ENCODE results near the gene NECAB3. TPM values are rescaled to one million over a fixed set of nuclear protein-coding genes. Genes with fewer than 3 reads are reported as not detected.

NECAB3 gene
- total RNA-seq, 4 donors from 2014 or later: 19.1 to 29.8 (median 26.8) TPM

DNA sequence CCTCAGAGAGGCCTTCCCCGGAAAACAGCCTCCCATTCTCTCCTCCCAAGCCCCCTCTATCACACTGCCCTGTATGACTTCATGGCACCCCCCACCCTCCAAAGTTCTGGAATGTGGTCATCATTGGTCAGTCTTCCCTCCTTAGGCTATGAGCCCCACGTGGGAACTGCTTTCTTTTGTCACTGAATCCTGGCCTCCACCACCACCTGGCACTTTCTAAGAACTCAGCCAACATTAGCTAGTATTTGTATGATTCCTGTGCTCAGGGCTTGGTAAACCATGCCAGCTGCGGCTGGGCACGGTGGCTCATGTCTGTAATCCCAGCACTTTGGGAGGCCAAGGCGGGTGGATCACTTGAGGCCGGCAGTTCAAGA lies 20.4 kb upstream of the NECAB3 start:
- no peak for DNase-seq (ENCODE audit: low spot score)
- TF ChIP-seq, protein P1, sequence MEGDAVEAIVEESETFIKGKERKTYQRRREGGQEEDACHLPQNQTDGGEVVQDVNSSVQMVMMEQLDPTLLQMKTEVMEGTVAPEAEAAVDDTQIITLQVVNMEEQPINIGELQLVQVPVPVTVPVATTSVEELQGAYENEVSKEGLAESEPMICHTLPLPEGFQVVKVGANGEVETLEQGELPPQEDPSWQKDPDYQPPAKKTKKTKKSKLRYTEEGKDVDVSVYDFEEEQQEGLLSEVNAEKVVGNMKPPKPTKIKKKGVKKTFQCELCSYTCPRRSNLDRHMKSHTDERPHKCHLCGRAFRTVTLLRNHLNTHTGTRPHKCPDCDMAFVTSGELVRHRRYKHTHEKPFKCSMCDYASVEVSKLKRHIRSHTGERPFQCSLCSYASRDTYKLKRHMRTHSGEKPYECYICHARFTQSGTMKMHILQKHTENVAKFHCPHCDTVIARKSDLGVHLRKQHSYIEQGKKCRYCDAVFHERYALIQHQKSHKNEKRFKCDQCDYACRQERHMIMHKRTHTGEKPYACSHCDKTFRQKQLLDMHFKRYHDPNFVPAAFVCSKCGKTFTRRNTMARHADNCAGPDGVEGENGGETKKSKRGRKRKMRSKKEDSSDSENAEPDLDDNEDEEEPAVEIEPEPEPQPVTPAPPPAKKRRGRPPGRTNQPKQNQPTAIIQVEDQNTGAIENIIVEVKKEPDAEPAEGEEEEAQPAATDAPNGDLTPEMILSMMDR (IDR thresholded peaks at IDR 0.05): no peak
- no peak for ATAC-seq (ENCODE audit: low FRiP score)

DNA sequence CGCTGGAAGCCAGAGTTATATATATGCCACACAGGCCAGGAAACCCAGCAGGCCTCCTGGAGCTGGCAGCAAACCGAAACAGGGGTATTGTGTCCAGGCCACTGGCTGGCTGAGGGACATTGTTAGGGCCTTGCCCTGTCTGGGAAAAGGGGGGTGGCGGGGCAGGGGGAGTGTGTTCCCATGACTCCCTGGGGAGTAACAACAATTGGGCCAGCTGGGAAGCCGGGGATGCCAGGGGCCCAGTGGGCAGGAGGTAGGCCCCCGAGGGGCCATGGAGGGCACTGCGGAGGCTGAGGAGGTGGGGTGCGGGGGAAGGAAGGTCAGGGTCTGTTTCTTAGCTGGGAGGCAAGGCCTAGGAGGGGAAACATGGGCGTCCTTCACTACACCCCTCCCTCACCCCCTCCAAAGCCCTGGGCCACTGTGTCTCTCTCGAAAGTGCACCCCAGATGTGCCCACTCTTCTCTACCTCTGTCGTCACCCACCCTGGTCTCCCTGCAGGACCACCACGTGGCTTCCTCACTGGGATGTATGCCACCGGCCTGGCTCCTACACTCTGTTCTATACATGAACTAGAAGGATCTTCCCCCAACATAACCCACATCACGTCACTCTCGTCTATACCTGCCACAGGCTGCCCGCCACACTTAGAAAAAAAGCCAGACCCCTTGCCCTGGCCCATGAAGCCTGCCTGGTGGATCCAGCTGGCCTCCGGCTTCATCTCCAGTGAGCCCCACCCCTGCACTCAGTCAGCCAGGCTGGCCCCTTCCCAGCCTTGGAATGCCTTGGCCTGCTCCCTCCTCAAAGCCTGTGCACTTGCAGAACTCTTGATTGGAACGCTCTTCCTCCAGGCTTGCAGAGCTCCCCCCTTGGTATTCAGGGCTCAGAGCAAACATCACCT lies 19.8 kb upstream of the NECAB3 start:
- TF ChIP-seq, protein P1 (IDR thresholded peaks at IDR 0.05): no peak
- DNase-seq (ENCODE audit: low spot score) (no peak), ATAC-seq (ENCODE audit: low FRiP score) (peak; percentile 38)

DNA sequence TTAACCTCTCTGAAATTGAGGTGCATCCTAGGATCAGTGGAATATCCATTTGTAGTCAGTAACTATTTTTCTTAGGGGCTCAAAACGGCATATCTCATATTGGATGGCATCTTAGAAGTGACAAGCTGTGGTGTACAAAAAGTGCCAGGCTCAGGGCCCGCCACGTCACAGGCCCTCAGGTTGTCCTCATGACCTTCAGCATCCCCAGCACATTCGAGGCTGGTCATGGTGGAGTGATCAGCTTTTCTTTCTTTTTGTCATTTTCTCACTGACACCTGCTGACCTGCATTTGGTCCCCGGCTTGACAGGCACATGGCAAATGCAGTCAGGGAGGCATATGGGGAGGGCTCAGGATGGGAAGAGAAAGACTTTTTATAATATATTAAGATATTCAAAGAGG lies 19.1 kb upstream of the NECAB3 start:
- TF ChIP-seq, protein P1 (IDR thresholded peaks at IDR 0.05): no peak
- ATAC-seq (ENCODE audit: low FRiP score): no peak
- no peak for DNase-seq (ENCODE audit: low spot score)

DNA sequence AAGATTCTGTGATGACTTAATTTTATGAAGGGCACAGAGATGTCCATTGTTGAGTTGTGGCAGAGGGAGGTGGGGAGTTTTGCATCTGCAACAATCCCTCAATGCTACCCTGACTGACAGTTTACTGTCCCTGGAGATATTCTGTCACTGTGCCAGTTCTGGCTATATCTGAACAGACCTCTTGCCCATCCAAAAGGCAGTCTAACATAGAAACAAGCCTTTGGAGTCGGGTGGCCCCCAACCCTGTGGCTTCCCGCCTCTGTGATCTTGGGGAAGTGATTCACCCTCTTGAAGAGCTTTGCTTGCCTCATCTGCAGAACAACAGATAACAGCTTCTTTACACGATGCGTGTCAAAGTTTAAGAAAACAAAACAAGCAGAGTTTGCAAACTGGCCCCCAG lies 15.7 kb upstream of the NECAB3 start:
- TF ChIP-seq, protein P1 (IDR thresholded peaks at IDR 0.05): no peak
- ATAC-seq (ENCODE audit: low FRiP score): no peak
- no peak for DNase-seq (ENCODE audit: low spot score)

DNA sequence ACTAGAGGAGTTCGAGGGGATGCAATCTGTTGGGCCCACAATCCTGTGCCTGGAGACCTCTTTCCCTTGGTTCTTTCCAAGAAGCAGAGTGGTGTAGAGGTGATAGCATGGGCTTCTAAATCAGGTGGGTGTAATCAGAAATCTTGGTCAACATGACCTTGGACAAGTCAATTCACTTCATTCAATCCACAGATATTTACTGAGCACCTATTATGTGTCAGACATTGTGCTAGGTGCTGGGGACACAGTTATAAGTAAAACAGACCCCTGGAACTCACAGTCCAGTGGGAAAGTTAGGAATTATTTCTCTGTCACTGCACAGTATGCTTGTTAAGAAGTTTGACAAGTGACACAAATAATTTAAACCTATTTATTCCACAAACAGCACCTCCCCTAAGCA lies 15.3 kb upstream of the NECAB3 start:
- ATAC-seq (ENCODE audit: low FRiP score) (no peak), DNase-seq (ENCODE audit: low spot score) (no peak)
- TF ChIP-seq, protein P1 (IDR thresholded peaks at IDR 0.05): no peak

DNA sequence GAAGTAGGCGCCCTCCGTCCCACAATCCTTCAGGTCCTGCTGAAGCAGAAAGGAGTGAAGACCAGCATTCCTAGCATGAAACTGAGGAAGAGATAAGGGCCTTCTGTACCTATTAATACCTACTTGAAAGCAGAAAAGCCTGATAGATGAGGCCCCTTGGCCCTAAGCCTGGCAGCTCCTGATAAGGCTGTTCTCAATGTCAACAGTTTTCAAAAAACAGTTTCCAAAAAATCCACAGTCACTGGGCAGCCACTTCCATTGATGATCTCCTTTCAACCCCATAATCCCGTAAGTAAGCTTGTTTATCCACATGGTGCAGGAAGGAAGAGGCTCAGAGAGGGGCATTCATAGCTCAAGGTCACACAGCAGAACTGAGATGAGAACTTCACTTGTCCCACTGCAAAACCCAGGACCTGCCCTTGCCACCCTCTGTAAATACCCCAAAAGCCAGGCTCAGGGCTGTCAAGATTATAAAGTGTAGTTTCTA lies 14.8 kb upstream of the NECAB3 start:
- no peak for ATAC-seq (ENCODE audit: low FRiP score)
- TF ChIP-seq, protein P1 (IDR thresholded peaks at IDR 0.05): no peak
- no peak for DNase-seq (ENCODE audit: low spot score)
